SK-N-SH treated with all-trans-retinoic acid at 6 μM for 48 hours (cell line): ENCODE data around the gene CRACR2B.

Source experiments
- ARNTL ChIP-seq: fragments of 450-650 bp; formaldehyde crosslinking; IDR thresholded peaks from 2 replicates; pipeline ENCODE4 v1.5.0; 2020; ENCODE audit warnings: low read depth, mild to moderate bottlenecking, moderate library complexity, borderline replicate concordance
- CSDC2 ChIP-seq: fragments of 250-450 bp; sonication (Bioruptor Pico); IDR thresholded peaks from 2 replicates; pipeline ENCODE4 v1.5.0; 2020; ENCODE audit warnings: mild to moderate bottlenecking, moderate library complexity
- OSR1 ChIP-seq: fragments of 250-450 bp; sonication (Bioruptor Pico); IDR thresholded peaks from 2 replicates; pipeline ENCODE4 v1.8.0; 2022; ENCODE audit warnings: moderate library complexity, mild to moderate bottlenecking, inconsistent platforms
- PATZ1 ChIP-seq: fragments of 250-450 bp; sonication (Bioruptor Pico); IDR thresholded peaks from 2 replicates; pipeline ENCODE4 v1.8.0; 2020; ENCODE audit warnings: mild to moderate bottlenecking, moderate library complexity, borderline replicate concordance
- PPARA ChIP-seq: fragments of 250-450 bp; sonication (Bioruptor Pico); IDR thresholded peaks from 2 replicates; pipeline ENCODE4 v1.5.0; 2020; ENCODE audit warnings: mild to moderate bottlenecking, borderline replicate concordance
- RARB ChIP-seq: fragments of 250-450 bp; sonication (Bioruptor Pico); IDR thresholded peaks from 2 replicates; pipeline ENCODE4 v1.8.0; 2021; ENCODE audit warnings: mild to moderate bottlenecking, moderate library complexity
- TOX ChIP-seq: fragments of 250-450 bp; sonication (Bioruptor Pico); IDR thresholded peaks from 2 replicates; pipeline ENCODE4 v1.8.0; 2021; ENCODE audit warnings: mild to moderate bottlenecking, moderate library complexity, borderline replicate concordance
- ZFP3 ChIP-seq: fragments of 250-450 bp; sonication (Bioruptor Pico); IDR thresholded peaks from 2 replicates; pipeline ENCODE4 v1.5.0; 2020; ENCODE audit warnings: mild to moderate bottlenecking, moderate library complexity
- ZFP30 ChIP-seq: fragments of 450-650 bp; formaldehyde crosslinking; IDR thresholded peaks from 2 replicates; pipeline ENCODE4 v1.5.0; 2022; ENCODE audit warnings: mild to moderate bottlenecking, moderate library complexity
- ZNF565 ChIP-seq: fragments of 450-650 bp; formaldehyde crosslinking; conservative IDR thresholded peaks from 2 replicates; pipeline ENCODE4 v1.5.0; 2020; ENCODE audit warnings: low read depth, mild to moderate bottlenecking, moderate library complexity
- ZNF8 ChIP-seq: fragments of 450-650 bp; formaldehyde crosslinking; IDR thresholded peaks from 2 replicates; pipeline ENCODE4 v1.5.0; 2020; ENCODE audit warnings: mild to moderate bottlenecking, moderate library complexity
- TF ChIP-seq, protein P1 (sequence below): fragments of 250-450 bp; sonication (Bioruptor Pico); IDR thresholded peaks from 2 replicates; pipeline ENCODE4 v1.5.0; 2020; ENCODE audit warnings: mild to moderate bottlenecking, moderate library complexity
- TF ChIP-seq, protein P2 (sequence below): fragments of 250-450 bp; sonication (Bioruptor Pico); IDR thresholded peaks from 2 replicates; pipeline ENCODE4 v1.8.0; 2021; ENCODE audit warnings: low read depth, mild to moderate bottlenecking, moderate library complexity, borderline replicate concordance

DNA sequence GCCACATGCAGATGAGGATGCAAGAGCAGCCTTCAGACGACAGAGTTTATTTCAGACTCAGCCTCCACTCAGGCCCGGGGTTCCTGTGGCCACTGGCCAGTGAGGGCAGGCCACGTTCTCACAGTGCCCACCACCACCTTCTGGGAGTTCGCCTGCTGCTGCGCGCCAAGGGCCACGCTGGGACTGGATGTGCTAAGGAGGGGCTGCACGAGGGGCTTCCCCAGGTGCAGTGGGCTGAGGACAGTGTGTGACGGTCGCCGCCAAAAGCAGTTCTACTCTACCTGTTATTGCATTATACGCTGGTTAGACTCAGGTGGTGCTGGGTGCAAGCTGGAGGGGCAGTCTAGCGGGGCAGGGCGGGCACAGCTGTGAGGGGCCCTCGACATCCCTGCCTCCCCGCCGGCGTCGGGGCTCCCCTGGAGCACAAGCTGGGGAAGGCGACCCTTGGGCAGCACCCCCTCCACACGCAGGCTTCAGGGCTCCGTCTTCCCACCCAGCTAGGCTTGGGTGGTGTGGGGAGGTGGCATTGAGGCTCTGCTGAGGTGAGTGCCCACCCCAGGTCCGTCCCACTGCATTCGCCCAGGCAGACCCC, 40.5 kb upstream of the CRACR2B start:
- no peak for TF ChIP-seq TOX (CRISPR knock-in tag)
- no peak for TF ChIP-seq ARNTL (CRISPR knock-in tag)
- no peak for TF ChIP-seq ZNF565 (CRISPR knock-in tag)
- TF ChIP-seq ZFP30 (CRISPR knock-in tag) = no peak
- TF ChIP-seq, protein P1, sequence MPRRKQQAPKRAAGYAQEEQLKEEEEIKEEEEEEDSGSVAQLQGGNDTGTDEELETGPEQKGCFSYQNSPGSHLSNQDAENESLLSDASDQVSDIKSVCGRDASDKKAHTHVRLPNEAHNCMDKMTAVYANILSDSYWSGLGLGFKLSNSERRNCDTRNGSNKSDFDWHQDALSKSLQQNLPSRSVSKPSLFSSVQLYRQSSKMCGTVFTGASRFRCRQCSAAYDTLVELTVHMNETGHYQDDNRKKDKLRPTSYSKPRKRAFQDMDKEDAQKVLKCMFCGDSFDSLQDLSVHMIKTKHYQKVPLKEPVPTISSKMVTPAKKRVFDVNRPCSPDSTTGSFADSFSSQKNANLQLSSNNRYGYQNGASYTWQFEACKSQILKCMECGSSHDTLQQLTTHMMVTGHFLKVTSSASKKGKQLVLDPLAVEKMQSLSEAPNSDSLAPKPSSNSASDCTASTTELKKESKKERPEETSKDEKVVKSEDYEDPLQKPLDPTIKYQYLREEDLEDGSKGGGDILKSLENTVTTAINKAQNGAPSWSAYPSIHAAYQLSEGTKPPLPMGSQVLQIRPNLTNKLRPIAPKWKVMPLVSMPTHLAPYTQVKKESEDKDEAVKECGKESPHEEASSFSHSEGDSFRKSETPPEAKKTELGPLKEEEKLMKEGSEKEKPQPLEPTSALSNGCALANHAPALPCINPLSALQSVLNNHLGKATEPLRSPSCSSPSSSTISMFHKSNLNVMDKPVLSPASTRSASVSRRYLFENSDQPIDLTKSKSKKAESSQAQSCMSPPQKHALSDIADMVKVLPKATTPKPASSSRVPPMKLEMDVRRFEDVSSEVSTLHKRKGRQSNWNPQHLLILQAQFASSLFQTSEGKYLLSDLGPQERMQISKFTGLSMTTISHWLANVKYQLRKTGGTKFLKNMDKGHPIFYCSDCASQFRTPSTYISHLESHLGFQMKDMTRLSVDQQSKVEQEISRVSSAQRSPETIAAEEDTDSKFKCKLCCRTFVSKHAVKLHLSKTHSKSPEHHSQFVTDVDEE (CRISPR knock-in tag) = no peak
- no peak for TF ChIP-seq ZFP3 (CRISPR knock-in tag)
- TF ChIP-seq PATZ1 (CRISPR knock-in tag) = no peak
- no peak for TF ChIP-seq OSR1 (CRISPR knock-in tag)
- no peak for TF ChIP-seq CSDC2 (CRISPR knock-in tag)
- TF ChIP-seq, protein P2, sequence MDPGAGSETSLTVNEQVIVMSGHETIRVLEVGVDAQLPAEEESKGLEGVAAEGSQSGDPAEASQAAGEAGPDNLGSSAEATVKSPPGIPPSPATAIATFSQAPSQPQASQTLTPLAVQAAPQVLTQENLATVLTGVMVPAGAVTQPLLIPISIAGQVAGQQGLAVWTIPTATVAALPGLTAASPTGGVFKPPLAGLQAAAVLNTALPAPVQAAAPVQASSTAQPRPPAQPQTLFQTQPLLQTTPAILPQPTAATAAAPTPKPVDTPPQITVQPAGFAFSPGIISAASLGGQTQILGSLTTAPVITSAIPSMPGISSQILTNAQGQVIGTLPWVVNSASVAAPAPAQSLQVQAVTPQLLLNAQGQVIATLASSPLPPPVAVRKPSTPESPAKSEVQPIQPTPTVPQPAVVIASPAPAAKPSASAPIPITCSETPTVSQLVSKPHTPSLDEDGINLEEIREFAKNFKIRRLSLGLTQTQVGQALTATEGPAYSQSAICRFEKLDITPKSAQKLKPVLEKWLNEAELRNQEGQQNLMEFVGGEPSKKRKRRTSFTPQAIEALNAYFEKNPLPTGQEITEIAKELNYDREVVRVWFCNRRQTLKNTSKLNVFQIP (CRISPR knock-in tag) = no peak
- no peak for TF ChIP-seq PPARA (CRISPR knock-in tag)
- TF ChIP-seq ZNF8 = no peak
- no peak for TF ChIP-seq RARB (CRISPR knock-in tag)
